ENCODE data around the gene NPLOC4.
"Not testable (repeated sequence)": the region's sequence is repeated elsewhere in the genome, so short reads cannot be mapped to it uniquely, and the experiment has no call there.

The NPLOC4 gene

DNA sequence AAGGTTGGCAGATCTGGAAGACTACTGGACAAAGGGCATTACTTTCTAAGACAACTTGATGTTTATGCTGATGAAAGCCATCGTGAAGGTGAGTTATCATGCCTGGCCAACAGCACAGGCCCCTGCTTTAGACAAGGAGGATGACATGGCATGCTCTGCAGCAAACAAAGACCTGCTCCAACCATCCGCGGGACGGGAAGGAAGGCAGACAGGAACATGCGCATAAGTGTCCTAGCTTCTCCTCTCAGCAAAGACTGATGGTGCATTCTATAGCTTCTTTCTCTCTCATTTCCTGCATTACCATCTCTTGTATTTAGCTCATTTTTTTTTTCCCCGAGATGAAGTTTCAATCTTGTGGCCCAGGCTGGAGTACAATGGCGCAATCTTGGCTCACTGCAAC, 5.4 kb downstream of the NPLOC4 start:
- DNase-seq, result no peak

DNA sequence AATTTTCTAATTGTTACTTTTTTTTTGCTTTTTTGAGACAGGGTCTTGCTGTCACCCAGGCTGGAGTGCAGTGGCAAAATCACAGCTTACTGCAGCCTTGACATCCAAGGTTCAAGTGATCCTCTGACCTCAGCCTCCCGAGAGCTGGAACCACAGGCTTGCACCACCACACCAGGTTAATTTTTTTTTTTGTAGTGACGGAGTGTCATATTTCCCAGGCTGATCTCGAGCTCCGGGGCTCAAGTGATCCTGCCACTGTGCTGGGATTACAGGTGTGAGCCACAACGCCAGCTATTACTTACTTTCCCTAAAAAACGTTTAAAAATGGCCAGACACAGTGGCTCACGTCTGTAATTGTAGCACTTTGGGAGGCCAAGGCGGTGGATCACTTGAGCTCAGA, 6.6 kb downstream of the NPLOC4 start:
- DNase-seq, result no peak

DNA sequence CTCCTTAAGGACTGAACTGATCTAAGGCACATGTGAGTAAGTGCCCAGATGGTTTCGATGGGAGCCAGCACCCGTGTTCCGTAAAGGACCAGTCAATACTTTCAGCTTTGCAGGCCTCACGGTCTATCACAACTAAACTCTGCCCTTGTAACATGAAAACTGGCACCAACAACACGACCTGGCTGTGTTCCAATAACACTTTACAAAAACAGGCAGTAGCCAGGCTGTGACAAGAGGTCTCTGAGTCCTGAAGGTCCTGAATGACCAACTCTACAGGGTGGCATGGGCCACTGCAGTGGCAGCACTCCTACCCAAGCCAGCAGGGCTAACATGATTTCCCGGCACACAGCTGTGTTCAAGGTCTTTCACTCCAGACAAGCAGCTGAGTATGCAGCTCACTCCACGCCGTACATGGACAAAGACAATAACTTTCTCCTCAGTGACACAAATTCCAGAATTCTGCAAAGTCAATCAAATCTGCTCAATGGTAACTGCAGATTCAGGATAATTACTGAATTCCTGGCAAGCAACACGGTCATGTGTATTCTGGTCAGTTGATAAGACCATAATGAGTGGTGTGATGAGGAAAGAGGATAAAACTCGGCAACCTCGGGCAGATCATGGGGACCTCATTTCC, 15.3 kb downstream of the NPLOC4 start:
- no peak for DNase-seq

DNA sequence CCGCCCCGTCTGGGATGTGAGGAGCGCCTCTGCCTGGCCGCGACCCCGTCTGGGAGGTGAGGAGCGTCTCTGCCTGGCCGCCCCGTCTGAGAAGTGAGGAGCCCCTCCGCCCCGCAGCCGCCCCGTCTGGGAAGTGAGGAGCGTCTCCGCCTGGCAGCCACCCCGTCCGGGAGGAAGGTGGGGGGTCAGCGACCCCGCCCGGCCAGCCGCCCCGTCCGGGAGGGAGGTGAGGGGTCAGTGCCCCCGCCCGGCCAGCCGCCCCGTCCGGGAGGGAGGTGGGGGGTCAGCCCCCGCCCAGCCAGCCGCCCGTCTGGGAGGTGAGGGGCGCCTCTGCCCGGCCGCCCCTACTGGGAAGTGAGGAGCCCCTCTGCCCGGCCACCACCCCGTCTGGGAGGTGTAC, 18.6 kb downstream of the NPLOC4 start:
- DNase-seq, result not testable (repeated sequence)

DNA sequence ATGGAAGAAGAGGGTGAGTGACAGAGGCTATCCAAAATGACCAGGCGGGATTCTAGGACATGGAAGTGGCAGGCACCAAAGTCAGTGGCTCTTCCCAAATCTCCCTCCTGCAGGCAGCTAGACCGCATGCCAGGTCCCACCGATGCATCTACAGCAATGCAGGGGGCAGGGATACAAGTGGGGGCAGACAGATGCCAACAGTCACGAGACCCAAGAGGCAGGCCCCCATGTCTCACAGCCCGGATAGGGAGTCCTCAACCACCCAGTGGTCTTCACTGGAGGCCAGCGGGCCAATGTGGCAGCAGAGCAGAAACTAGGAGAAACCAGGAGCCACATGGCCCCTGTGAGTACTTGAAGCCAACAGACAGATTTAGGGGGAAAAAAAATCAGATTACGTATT, 20.0 kb downstream of the NPLOC4 start:
- no peak for DNase-seq

DNA sequence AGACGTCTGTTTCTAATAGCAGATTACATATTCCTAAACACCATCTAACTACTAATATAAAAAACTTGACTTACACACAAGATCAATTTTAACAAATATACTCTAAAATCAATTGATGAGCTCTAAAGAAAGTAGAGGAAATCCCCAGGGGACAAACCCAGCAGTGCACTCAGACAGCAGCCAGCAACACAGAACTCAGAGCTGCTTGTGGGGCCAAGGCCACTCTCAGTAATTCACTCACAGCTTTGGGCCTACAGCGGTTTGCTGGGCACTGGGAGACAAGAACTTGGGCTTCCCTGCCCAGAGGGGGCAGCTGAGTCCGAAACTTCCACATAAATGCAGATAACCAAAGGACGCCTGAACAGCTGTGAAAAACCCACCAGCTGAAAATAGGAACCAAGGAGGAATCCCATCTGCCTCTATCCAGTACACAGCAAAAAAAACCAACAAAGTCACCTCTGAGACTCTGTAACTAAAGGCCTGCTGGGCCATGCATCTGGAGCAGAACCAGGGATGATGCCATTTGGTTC, 21.4 kb downstream of the NPLOC4 start:
- no peak for DNase-seq

DNA sequence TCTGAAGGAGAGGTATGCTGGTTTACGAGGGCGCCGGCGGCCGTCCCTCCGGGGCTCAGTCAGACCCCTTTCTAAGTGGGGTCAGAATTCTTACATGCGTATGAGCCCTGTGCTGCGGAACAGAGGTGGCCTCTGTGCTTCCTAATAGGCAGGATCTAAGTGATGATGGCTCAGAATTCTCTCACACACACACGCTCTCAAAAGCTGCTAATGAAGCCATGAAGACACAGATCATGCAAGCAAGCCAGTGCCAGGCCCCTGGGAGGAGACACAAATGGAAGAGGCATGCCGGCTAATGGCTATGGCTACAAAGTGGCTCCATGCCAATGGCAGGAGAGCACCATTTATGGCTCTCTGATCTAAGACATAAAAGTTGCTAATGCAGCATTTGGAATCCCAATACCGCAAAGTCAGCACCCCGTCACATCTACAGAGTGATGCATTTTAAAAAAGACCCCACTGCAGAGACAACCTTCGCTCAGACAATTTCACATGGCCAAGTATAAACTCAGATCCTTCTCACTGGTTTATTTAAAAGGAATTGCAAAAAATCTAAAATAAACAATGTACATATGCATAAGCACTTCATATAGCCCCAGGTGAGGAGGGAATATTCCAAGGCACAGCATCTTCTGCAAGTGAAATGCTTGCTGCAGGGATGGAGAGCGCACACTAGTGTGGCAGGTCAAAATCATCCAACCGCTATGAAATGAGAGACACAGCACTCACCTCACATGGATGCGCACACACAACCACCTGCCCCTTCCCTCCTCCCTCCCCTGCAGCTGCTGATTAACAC, 24.5 kb downstream of the NPLOC4 start:
- no peak for DNase-seq

DNA sequence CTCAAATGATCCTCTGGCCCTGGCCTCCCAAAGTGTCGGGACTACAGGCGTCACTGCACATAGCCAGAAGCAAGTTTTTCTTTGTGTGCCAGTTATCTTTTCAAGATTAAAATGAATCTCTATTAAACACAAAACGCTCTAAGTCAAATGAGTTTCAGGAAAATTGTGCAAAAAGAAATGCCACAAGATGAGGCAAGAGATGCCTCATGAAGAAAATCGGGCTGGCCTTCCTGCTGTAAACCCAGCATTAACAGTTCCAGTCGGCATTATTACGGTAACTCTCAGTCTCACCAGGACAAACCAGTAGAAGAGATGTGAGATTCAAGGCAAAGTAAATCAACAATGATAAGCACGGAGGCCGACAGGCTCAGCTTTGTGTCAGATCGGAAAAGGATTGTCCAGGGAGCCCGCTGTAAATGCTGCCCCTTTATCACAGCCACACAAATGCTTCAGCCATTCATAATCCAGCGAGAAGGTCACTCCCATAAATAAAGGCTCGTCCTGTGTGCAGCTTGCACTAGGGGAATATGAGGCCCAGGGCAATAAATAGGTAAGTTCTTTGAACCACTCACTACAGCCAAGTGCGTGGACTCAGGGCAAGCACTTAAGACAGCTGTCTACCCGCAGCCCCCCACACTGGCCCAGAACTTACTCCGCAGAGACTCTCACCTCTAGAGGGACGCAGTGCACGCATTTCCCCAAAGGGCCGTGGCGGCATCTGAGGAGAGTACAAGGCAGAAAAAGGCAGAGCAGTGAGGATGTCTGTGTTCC, 27.2 kb downstream of the NPLOC4 start:
- DNase-seq, result no peak

DNA sequence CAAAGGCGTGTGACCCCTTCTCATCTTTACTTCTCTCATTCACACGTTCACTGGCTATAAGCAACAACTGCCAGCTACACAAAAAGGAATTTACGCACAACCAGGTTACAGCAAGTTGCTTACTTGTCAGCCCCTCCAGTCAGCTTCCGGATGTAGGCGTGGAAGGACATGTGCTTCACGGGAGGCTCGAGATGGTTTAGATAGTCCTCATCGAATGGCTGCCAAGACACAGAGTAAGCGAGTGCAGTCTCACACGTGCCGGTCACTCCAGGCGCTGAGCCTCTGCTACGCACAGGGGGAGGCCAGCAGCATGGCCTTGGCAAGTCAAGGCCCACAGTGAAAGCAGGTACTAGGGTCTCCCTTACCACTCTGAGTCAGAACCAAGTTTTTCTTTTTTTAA, 28.3 kb downstream of the NPLOC4 start:
- DNase-seq, result no peak

DNA sequence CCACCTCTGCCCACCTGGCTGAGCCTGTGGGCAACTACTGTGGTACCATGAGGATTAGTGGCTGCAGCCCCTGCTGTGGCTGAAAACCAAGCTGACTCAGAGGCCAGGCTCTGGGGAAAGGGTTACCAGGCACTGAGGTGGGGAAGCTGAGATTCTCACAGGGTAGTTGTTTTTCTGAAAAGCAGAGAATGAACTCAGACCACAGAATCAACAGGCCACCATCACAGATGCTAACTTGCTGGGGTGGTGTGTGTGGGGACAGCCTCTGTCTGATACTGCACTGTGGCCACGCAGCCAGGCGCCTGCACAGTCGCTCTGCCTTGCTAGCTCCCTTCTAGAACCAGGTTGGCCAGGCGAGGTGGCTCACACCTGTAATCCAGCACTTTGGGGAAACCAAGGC, 28.8 kb downstream of the NPLOC4 start:
- DNase-seq, result no peak

DNA sequence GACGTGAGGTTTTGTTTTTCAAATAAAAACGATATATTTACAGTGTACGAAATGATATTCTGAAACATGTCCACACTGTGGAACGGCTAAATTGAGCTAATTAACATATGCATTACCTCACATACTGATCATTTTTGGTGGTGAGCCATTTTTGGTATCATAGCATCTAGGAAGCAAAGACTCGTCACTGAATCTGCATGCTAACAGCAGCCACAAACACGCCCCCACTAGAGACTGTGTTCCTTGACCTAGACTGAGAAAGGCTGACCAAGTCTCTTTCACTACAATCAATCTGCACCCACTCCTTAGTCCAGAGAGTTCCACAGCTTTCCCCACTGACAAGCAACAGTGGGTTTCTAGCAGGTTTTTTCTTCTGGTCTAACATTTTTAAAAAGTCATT, 29.5 kb downstream of the NPLOC4 start:
- DNase-seq, result no peak

DNA sequence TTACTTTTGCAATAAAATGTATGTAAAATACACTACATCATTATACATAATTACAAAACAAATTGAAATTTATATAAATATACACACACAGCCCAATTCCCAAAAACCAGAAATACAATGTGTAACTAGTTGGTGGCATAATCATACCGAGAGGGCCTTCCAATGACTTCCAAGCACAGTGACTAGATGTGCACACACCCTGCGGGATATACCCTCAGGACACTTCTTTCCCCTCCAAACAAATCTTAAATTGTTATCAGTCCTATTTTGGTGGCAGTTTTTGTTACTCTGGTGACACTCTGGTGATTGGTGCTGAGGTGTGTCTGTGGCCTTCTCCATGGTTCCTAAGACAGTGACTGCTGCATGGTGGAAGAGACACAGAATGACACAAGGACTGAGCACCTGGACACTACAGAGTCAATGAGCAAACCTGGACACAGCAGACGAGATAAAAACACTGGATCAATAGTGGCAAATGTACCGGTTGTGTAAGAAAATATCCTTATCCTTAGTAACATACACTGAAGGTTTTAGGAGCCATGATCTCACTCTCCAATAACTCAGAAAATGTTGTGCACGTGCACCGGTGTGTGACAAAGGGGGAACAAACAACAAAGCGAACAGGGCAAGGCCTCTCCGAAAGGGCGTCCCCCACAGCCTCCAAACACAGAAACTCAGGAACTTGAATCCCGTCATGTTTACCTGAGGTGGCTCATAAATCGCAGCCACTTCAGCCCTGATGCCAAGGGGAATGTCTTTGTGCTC, 32.9 kb downstream of the NPLOC4 start:
- DNase-seq, result no peak

DNA sequence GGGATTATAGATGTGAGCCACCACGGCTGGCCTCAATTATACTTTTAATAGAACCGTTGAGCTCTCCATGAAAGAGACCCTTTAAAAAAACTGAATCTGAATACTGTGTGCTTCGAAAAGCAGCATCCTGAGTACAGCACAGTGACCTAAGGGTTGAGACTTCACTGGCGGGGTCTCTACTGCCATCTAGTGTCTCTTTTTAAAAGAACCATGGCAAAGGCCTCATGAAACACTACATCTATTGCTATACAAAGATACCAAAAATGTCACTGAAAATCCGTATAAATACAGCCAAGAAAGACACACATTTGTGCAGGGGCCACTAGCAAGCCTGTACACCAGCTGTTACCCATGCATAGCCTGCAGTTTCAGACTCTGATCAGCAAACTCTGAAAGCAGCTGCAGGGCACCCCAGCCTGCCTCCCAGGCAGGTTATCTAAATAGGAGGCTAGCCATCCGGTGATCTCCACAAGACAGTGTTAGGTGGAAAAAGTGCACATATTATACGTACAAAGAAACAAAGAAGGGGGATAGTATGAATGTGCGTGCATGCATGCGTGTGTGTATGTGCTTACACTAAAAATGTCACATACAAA, 35.3 kb downstream of the NPLOC4 start:
- DNase-seq, result peak in 1 of 4 experiments; percentile 7

DNA sequence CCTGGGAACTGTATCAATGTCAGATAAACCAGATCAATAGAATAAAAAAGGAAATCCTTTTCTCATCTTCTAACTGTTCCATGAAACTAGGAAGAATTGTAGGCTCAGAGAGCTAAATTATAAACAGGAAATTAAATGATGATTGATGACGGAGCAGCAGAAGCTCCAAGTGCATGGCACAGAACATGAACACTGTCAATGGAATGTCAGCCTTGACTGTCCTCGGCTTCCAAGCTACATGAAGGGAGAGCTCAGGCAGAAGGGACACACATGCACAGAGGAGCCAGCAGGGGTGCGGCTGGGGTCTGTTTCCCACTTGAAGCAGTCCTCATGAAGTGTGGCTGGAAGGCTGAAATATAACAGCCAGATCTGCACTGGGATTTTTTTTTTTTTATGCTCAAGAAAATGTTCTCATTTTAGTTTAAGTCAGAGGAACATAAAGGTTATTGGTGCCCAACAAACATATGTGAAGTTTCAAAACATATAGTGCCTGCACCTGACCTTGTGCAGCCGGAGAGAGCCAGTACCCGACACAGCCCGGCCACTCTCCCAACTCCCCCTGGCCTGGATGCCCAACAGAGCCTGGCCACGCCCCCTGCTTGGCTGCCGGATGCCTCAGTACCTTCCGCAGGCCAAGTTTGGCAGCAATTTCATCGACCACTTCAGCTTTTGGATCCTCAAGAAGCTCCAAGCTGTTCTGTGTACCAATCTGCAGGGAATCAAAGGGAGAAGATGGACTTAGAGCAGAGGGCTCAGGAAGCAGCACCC, 37.0 kb downstream of the NPLOC4 start:
- no peak for DNase-seq

DNA sequence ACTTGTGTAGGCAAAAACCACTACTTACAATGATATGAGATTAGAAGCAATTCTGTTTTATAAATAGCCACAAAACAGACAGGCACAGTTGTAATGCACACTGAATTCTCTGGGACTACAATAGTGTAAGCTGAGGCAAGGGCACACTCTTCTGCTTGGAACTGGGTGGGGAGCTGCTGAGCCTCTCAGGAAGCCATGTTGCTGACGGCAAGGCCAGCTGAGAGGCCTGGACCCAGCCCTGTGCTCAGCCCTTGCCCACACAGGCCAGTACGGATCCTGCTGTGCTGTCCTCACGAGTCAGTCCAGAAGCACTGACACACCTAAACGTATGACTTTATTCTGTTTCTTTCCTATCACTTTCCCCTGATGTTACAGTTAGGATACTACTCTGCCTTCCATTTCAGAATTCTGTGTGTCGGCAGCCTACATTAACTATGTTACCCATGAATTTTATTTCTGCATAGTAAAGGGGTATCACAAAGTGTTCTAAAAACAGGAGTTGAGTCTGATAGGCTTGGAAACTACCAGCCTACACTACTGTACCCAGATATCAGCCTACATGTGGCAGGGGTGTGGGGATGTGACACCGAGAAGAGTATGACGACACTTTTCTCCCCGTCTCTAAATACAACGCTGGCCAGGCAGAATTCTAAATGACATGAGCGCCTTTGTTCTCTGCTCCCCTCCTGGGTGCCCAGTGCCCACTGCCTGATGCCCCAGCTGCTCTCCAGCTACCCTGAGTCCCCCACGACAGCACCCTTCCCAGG, 43.6 kb downstream of the NPLOC4 start:
- no peak for DNase-seq

DNA sequence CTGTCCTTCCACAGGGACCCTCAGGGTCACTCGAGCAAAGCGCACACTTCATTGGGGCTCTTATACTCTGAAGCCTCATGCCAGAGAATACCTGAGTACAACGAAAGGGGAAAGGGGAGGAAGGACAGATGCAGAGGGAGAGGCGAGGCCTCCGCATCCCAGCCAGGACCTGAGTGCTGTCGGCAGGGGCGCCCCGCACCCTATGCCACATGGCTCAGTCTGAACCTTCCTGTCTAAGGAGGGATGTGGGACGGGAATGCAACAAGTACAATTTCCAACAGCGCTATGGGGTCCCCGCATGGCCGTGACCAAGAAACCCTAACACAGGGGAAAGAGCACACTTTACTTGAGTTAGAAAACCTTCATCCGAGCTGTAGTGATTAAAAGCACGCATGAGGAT, 44.9 kb downstream of the NPLOC4 start:
- DNase-seq, result no peak

DNA sequence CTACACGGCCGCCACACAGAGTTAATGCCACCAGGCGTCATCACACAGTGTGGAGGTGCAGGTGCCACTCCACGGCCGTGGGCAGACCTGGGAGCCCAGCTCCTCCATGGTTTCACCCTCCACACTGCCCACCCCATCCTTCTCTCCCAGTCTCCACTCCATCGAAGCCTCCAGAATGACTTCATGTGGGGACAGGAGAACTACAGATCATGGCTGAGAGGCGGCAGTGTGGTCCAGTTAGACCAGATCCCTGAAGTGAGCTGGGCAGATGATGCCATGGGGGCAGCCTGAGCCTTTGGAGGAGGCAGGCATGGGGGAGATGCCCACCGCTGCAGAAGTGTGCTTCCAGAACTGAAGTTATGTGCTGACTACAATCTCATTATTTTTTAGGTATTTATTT, 46.8 kb downstream of the NPLOC4 start:
- DNase-seq, result no peak

DNA sequence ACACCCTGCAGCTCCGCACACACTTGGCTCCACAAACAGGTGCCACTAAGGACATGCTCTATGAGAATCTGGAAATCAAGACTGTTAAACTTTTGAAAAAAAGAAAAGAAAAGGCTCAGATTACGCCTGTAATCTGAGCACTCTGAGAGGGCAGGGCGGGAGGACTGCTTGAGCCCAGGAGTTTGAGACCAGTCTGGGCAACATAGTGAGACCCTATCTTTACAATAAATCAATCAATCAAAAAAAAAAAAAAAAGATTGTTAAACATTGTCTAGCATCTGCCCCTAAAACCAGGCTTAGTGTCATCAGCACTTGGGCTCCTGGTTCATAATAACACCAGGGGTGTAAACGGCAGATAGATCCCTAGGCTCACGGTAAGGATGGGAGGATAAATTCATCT, 47.3 kb downstream of the NPLOC4 start:
- DNase-seq, result no peak

DNA sequence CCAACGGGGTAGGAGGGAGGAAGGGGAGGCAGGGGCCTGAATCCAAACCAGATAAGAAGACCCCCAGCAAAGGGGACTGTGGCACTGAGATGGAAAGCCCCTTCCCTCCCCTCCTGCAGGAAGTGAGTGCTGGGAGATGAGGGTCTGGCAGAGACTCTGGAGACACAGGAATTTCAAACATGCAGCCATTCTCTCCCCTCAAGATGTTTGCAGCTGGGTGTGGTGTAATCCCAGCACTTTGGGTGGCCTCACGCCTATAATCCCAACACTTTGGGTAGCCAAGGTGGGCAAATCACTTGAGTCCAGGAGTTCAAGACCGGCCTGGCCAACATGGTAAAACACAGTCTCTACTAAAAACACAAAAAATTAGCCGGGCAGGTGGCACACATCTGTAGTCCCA, 50.8 kb downstream of the NPLOC4 start:
- DNase-seq, result no peak

DNA sequence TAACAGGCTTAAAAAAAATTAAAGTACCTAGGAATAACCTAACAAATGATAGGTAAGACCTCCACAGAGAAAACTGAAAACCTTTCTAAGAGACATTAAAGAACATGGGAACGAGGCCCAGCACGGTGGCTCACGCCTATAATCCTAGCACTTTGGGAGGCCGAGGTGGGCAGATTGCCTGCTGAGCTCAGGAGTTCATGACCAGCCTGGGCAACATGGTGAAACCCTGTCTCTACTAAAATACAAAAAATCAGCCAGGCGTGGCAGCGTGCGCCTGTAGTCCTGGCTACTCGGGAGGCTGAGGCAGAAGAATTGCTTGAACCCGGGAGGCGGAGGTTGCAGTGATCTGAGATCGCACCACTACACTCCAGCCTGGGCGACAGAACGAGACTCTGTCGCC, 52.1 kb downstream of the NPLOC4 start:
- DNase-seq, result not testable (repeated sequence)

All from activated CD4-positive, CD25-positive, alpha-beta regulatory T cell (primary cell).